ENCODE data around the gene PLCB4. TPM values are rescaled to one million over a fixed set of nuclear protein-coding genes. Genes with fewer than 3 reads are reported as not detected.
"Not testable (repeated sequence)": the region's sequence is repeated elsewhere in the genome, so short reads cannot be mapped to it uniquely, and the experiment has no call there.

The PLCB4 gene
- total and polyA plus RNA-seq, 2 donors (not counting 1 experiment from before 2014, with no cell fraction given), result 7.3 to 13.7 TPM

- no peak overlapping the region for H3K9ac ChIP-seq (ENCODE audit: insufficient read depth, low read length)
- no peaks in the 10 kb centered on the region for H3K9me3 ChIP-seq (ENCODE audit: control insufficient read depth, insufficient read depth, low read depth, low read length)
- H3K4me3 ChIP-seq (replicated peaks in 1 of 4; ENCODE audit: control extremely low read depth in 1 of 4, insufficient read depth in 1 of 4, low read depth in 3 of 4, low read length in 4 of 4), result no peak overlapping the region
- no peak overlapping the region for H3K4me2 ChIP-seq (ENCODE audit: extremely low read depth, insufficient read depth, low read length)
- H3K79me2 ChIP-seq (ENCODE audit: control insufficient read depth, insufficient read depth, low read length), result no peaks in the 10 kb centered on the region
- no peak overlapping the region for H2AFZ ChIP-seq (ENCODE audit: low read length)
- no peak for TF ChIP-seq EZH2 (IDR thresholded peaks at IDR 0.05; ENCODE audit: low read length, missing control alignments)
- TF ChIP-seq CTCF (conservative IDR thresholded peaks at IDR 0.05 in 1 of 2, IDR thresholded peaks at IDR 0.05 in 1 of 2; ENCODE audit: low read depth in 1 of 2, low read length in 2 of 2), result no peak
- no peaks in the 10 kb centered on the region for H4K20me1 ChIP-seq (ENCODE audit: control insufficient read depth, extremely low read depth, insufficient read depth, low read length)
- H3K4me1 ChIP-seq (ENCODE audit: control insufficient read depth, extremely low read depth, insufficient read depth, low read length), result peaks cover 3% of the 10 kb centered on the region
- no peaks in the 10 kb centered on the region for H3K27me3 ChIP-seq (ENCODE audit: control insufficient read depth, insufficient read depth, low read length)
- no peaks in the 10 kb centered on the region for H3K36me3 ChIP-seq (ENCODE audit: control insufficient read depth, insufficient read depth, low read length)
- no peak overlapping the region for H3K27ac ChIP-seq (ENCODE audit: insufficient read depth, low read length)
- peak; percentile 21 to 73 for DNase-seq (ENCODE audit: low read depth in 2 of 2)
These were observed 27.9 kb upstream of the PLCB4 start for GRCh38 chr20:9040863-9041524.

GRCh38 chr20:9043364-9043763, 25.5 kb upstream of the PLCB4 start:
- Histone ChIP-seq H3K4me2 (ENCODE audit: extremely low read depth, insufficient read depth, low read length) (no peak overlapping the region), H3K9me3 (ENCODE audit: control insufficient read depth, insufficient read depth, low read depth, low read length) (no peaks in the 10 kb centered on the region), H3K9ac (ENCODE audit: insufficient read depth, low read length) (no peak overlapping the region), H3K27me3 (ENCODE audit: control insufficient read depth, insufficient read depth, low read length) (no peaks in the 10 kb centered on the region), H3K4me1 (ENCODE audit: control insufficient read depth, extremely low read depth, insufficient read depth, low read length) (peaks cover 3% of the 10 kb centered on the region), H3K27ac (ENCODE audit: insufficient read depth, low read length) (no peak overlapping the region), H3K36me3 (ENCODE audit: control insufficient read depth, insufficient read depth, low read length) (no peaks in the 10 kb centered on the region), H3K4me3 (replicated peaks in 1 of 4; ENCODE audit: control extremely low read depth in 1 of 4, insufficient read depth in 1 of 4, low read depth in 3 of 4, low read length in 4 of 4) (no peak overlapping the region), H3K79me2 (ENCODE audit: control insufficient read depth, insufficient read depth, low read length) (no peaks in the 10 kb centered on the region), H2AFZ (ENCODE audit: low read length) (no peak overlapping the region), H4K20me1 (ENCODE audit: control insufficient read depth, extremely low read depth, insufficient read depth, low read length) (no peaks in the 10 kb centered on the region)
- DNase-seq (ENCODE audit: low read depth in 2 of 2), result no peak
- no peak for TF ChIP-seq EZH2 (IDR thresholded peaks at IDR 0.05; ENCODE audit: low read length, missing control alignments)
- TF ChIP-seq CTCF (conservative IDR thresholded peaks at IDR 0.05 in 1 of 2, IDR thresholded peaks at IDR 0.05 in 1 of 2; ENCODE audit: low read depth in 1 of 2, low read length in 2 of 2), result no peak

GRCh38 chr20:9047928-9048327, 21.0 kb upstream of the PLCB4 start:
- not testable (repeated sequence) for H4K20me1 ChIP-seq (ENCODE audit: control insufficient read depth, extremely low read depth, insufficient read depth, low read length); H3K4me2 ChIP-seq (ENCODE audit: extremely low read depth, insufficient read depth, low read length); H3K27ac ChIP-seq (ENCODE audit: insufficient read depth, low read length); H3K4me3 ChIP-seq (replicated peaks in 1 of 4; ENCODE audit: control extremely low read depth in 1 of 4, insufficient read depth in 1 of 4, low read depth in 3 of 4, low read length in 4 of 4); H3K27me3 ChIP-seq (ENCODE audit: control insufficient read depth, insufficient read depth, low read length); H3K79me2 ChIP-seq (ENCODE audit: control insufficient read depth, insufficient read depth, low read length); H3K36me3 ChIP-seq (ENCODE audit: control insufficient read depth, insufficient read depth, low read length); DNase-seq (ENCODE audit: low read depth in 2 of 2); H2AFZ ChIP-seq (ENCODE audit: low read length); H3K9me3 ChIP-seq (ENCODE audit: control insufficient read depth, insufficient read depth, low read depth, low read length); H3K9ac ChIP-seq (ENCODE audit: insufficient read depth, low read length)
- H3K4me1 ChIP-seq (ENCODE audit: control insufficient read depth, extremely low read depth, insufficient read depth, low read length), result peaks cover 11% of the 10 kb centered on the region

All from fibroblast of lung (primary cell).